Activated T-helper 2 cell treated with anti-CD3 and anti-CD28 coated beads, Interferon-gamma antibody, Interleukin-2, Interleukin-4, amounts not matched to agents 10 μg/mL and 5 μg/mL and 100 μg/mL, durations not matched to agents 14 hours and 24 hours and 36 hours (primary cell): ENCODE results near the gene OCA2. TPM values are rescaled to one million over a fixed set of nuclear protein-coding genes. Genes with fewer than 3 reads are reported as not detected.
"Not testable (repeated sequence)": the region's sequence is repeated elsewhere in the genome, so short reads cannot be mapped to it uniquely, and the experiment has no call there.

ENCODE experiments used
- DNase-seq: peaks from one replicate; pipeline ENCODE4 v3.0.0; 2021; ENCODE audit warnings: low spot score
- H3K27ac Mint-ChIP-seq: one replicate; pipeline ENCODE4 v1.8.0; 2021; ENCODE audit warnings: mixed read lengths
- H3K27me3 Mint-ChIP-seq: one replicate; pipeline ENCODE4 v1.8.0; 2021; ENCODE audit warnings: low read depth, mixed read lengths
- H3K36me3 Mint-ChIP-seq: one replicate; pipeline ENCODE4 v1.8.0; 2021; ENCODE audit warnings: low read depth, mixed read lengths
- H3K4me1 Mint-ChIP-seq: one replicate; pipeline ENCODE4 v1.8.0; 2021; ENCODE audit warnings: low read depth, mixed read lengths
- H3K4me3 Mint-ChIP-seq: one replicate; pipeline ENCODE4 v1.8.0; 2021; ENCODE audit warnings: low read depth, mild to moderate bottlenecking, moderate library complexity, mixed read lengths
- H3K9me3 Mint-ChIP-seq: one replicate; pipeline ENCODE4 v1.8.0; 2021; ENCODE audit warnings: mixed read lengths
- intact Hi-C: fragments of 100-400 bp; cut with micrococcal nuclease; formaldehyde crosslinking; loops from one replicate; pipeline ENCODE4 v1.15.1; 2023
- total RNA-seq: library from RNA; stranded (reverse); gene quantifications from 2 replicates; pipeline ENCODE4 v1.2.3, GENCODE V29; 2022

OCA2 gene
- total RNA-seq, 1 donor from 2014 or later, result not detected

- intact Hi-C loops, result no loop called here
- peaks cover 6% of the 10 kb centered on the region for H3K9me3 Mint-ChIP-seq
- H3K4me1 Mint-ChIP-seq, result no peaks in the 10 kb centered on the region
- no peak for DNase-seq
- H3K36me3 Mint-ChIP-seq, result no peaks in the 10 kb centered on the region
- H3K4me3 Mint-ChIP-seq, result no peak overlapping the region
- H3K27ac Mint-ChIP-seq, result no peak overlapping the region
- H3K27me3 Mint-ChIP-seq, result no peaks in the 10 kb centered on the region
Observed at GRCh38 chr15:27973886-27974285, 125.2 kb downstream of the OCA2 start.

DNA sequence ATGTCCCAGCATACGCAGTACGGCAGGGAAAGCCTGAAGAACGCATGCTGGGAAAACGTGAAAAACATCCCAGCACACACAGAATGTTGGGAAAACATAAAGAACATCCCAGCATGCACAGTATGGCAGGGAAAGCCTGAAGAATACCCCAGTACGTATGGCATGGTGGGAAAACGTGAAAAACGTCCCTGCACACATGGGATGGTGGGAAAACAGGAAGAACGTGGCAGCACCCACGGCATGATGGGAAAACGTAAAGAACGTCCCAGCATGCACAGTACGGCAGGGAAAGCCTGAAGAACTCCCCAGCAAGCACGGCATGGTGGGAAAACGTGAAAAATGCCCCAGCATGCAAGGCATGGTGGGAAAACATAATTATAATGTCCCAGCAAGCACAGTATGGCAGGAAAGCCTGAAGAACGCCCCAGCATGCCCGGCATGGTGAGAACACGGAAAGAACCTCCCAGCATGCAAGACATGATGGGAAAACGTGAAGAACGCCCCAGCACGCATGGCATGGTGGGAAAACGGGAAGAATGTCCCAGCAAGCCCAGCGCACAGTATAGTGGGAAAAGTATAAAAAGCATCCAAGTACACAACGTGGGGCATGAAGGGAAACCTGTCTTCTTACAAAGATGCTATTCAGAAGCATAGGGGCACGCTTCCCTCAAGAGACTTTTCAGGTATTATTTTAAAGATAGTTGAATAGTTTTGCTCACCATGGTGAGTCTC lies 128.3 kb downstream of the OCA2 start:
- Mint-ChIP-seq H3K4me1 (no peaks in the 10 kb centered on the region), H3K36me3 (no peaks in the 10 kb centered on the region), H3K27me3 (no peaks in the 10 kb centered on the region), H3K4me3 (no peak overlapping the region), H3K27ac (no peak overlapping the region), H3K9me3 (peaks cover 6% of the 10 kb centered on the region)
- no peak for DNase-seq
- intact Hi-C loops, result no loop called here

GRCh38 chr15:27967541-27967940 lies 131.6 kb downstream of the OCA2 start:
- no peaks in the 10 kb centered on the region for H3K4me1 Mint-ChIP-seq
- intact Hi-C loops, result no loop called here
- no peak for DNase-seq

GRCh38 chr15:27965546-27965945 lies 133.6 kb downstream of the OCA2 start:
- H3K36me3 Mint-ChIP-seq, result no peaks in the 10 kb centered on the region
- intact Hi-C loops, result no loop called here
- no peak overlapping the region for H3K27ac Mint-ChIP-seq
- H3K27me3 Mint-ChIP-seq, result no peaks in the 10 kb centered on the region
- peaks cover 6% of the 10 kb centered on the region for H3K9me3 Mint-ChIP-seq
- DNase-seq, result no peak
- H3K4me3 Mint-ChIP-seq, result no peak overlapping the region
- no peaks in the 10 kb centered on the region for H3K4me1 Mint-ChIP-seq

More at GRCh38 chr15:27967541-27967940, 131.6 kb downstream of the OCA2 start:
- Mint-ChIP-seq H3K9me3 (peaks cover 6% of the 10 kb centered on the region), H3K27me3 (no peaks in the 10 kb centered on the region), H3K4me3 (no peak overlapping the region), H3K27ac (no peak overlapping the region), H3K36me3 (no peaks in the 10 kb centered on the region)

- Mint-ChIP-seq H3K36me3 (no peaks in the 10 kb centered on the region), H3K4me1 (no peaks in the 10 kb centered on the region), H3K4me3 (no peak overlapping the region), H3K27ac (no peak overlapping the region), H3K9me3 (peaks cover 4% of the 10 kb centered on the region), H3K27me3 (no peaks in the 10 kb centered on the region)
- intact Hi-C loops, result no loop called here
- no peak for DNase-seq
Observed at GRCh38 chr15:27961801-27962200, 137.3 kb downstream of the OCA2 start.

GRCh38 chr15:27958911-27959578 lies 140.1 kb downstream of the OCA2 start:
- DNase-seq, result no peak
- no peak overlapping the region for H3K27ac Mint-ChIP-seq
- H3K4me3 Mint-ChIP-seq, result no peak overlapping the region
- intact Hi-C loops, result no loop called here
- H3K27me3 Mint-ChIP-seq, result no peaks in the 10 kb centered on the region
- peaks cover 4% of the 10 kb centered on the region for H3K9me3 Mint-ChIP-seq
- H3K36me3 Mint-ChIP-seq, result no peaks in the 10 kb centered on the region
- no peaks in the 10 kb centered on the region for H3K4me1 Mint-ChIP-seq

DNA sequence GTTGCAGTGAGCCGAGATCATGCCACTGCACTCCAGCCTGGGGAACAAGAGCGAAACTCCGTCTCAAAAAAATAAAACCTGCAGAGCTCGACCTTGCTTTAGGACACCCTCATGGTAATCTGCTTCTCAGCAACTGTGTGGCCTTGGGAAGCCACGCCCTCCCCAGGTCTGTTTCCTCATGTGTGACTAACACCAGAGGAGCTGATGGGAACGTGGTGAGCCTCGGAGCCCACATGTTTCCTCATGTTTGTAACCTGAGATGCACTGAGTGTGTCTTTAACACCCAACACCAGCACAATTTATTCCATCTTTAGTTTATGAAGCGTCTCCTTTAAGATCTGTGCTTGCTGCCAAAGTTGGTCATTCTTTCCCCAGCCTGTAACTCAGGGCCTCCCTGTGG lies 142.8 kb downstream of the OCA2 start:
- intact Hi-C loops, result no loop called here
- Mint-ChIP-seq H3K27me3 (no peaks in the 10 kb centered on the region), H3K9me3 (peaks cover 4% of the 10 kb centered on the region), H3K4me3 (no peak overlapping the region), H3K4me1 (no peaks in the 10 kb centered on the region), H3K36me3 (no peaks in the 10 kb centered on the region), H3K27ac (no peak overlapping the region)
- no peak for DNase-seq

DNA sequence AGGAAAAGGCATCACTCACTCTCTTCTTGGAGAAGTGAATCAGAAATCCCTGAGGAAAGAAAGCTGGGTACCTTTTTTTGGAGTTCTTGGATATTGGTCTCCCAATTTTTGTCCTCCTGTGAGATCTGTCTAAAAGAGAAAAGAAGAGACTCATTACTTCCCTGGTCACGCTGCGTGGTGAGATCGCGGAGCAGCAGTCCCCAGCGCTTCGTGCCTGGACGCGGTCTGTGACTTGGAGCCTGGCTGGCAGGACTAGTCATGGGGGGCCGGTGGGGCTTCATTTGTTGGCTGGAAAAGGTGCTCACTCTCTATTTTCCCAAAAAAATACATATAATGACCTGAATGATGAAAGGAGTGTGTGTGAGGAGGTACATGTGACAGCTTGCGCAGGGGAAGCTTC lies 144.0 kb downstream of the OCA2 start:
- Mint-ChIP-seq H3K9me3 (peaks cover 4% of the 10 kb centered on the region), H3K27ac (no peak overlapping the region), H3K4me1 (no peaks in the 10 kb centered on the region), H3K27me3 (no peaks in the 10 kb centered on the region), H3K36me3 (no peaks in the 10 kb centered on the region), H3K4me3 (no peak overlapping the region)
- intact Hi-C loops, result no loop called here
- DNase-seq, result no peak

GRCh38 chr15:27952593-27952992 lies 146.5 kb downstream of the OCA2 start:
- H3K4me1 Mint-ChIP-seq, DNase-seq, H3K4me3 Mint-ChIP-seq, H3K36me3 Mint-ChIP-seq, H3K9me3 Mint-ChIP-seq, intact Hi-C loops, H3K27ac Mint-ChIP-seq, H3K27me3 Mint-ChIP-seq: not testable (repeated sequence)

DNA sequence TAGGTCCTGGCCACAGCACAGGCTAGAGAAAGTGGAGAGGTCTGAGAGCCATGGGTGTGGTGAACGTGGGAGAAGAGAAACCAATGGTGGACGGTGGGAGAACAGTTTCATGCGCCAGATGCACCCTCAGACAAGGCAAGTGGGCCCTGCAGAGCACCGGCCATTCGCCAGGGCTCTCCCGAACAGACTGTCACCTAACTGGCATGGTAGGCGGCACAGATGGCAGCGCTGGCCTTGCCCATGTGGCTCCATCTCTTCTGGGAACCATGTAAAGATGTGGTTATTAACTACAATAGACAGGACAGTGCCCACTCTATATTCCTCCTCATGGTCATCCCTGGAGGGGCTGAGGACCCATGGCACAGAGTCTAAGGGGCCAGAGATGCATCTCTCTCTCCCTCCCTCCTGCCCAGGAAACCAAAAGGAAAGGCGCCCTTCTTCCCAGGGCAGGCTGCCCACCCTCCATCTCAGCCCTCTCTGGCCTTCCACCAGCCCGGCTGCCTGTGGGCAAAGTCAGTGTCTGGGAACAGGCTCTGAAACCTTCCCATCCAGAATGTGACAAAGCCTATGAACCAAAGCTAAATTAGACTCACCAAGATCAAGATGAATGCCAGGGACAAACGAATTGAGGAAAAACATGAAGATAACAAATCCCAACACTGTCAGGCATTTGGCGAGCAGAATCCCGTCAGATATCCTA lies 147.8 kb downstream of the OCA2 start:
- no peak overlapping the region for H3K27ac Mint-ChIP-seq
- no peaks in the 10 kb centered on the region for H3K36me3 Mint-ChIP-seq

GRCh38 chr15:27949089-27949488 lies 150.0 kb downstream of the OCA2 start:
- H3K4me3 Mint-ChIP-seq, result no peak overlapping the region
- H3K9me3 Mint-ChIP-seq, result no peaks in the 10 kb centered on the region
- no peak for DNase-seq
- no peaks in the 10 kb centered on the region for H3K27me3 Mint-ChIP-seq
- no peaks in the 10 kb centered on the region for H3K36me3 Mint-ChIP-seq
- intact Hi-C loops, result no loop called here
- H3K4me1 Mint-ChIP-seq, result no peaks in the 10 kb centered on the region
- H3K27ac Mint-ChIP-seq, result no peak overlapping the region

More for the DNA sequence above, 147.8 kb downstream of the OCA2 start:
- H3K4me3 Mint-ChIP-seq, result no peak overlapping the region
- H3K27me3 Mint-ChIP-seq, result no peaks in the 10 kb centered on the region
- H3K4me1 Mint-ChIP-seq, result no peaks in the 10 kb centered on the region
- DNase-seq, result no peak
- no peaks in the 10 kb centered on the region for H3K9me3 Mint-ChIP-seq
- intact Hi-C loops, result no loop called here

DNA sequence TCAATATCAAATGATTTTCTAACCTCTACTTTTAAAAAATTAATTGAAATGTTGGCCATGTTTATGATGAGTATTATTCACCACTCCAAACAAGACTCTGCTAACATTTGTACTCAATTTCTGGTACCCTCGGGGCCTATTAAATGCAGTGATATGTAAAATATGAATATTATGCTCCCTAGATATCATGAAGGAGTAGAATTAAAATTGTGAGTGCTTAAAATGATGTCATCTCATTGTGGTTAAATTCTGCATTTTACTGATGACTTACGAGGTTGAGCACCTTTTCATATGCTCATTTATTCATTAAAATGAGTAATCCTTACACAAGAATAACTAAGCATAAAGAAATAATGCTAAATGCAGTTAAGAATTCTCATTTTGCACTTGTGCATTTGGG lies 159.9 kb downstream of the OCA2 start:
- H3K4me3 Mint-ChIP-seq, result no peak overlapping the region
- H3K9me3 Mint-ChIP-seq, result peaks cover 10% of the 10 kb centered on the region
- no peaks in the 10 kb centered on the region for H3K27me3 Mint-ChIP-seq
- no peak overlapping the region for H3K27ac Mint-ChIP-seq
- DNase-seq, result no peak
- intact Hi-C loops, result no loop called here
- no peaks in the 10 kb centered on the region for H3K4me1 Mint-ChIP-seq
- no peaks in the 10 kb centered on the region for H3K36me3 Mint-ChIP-seq

DNA sequence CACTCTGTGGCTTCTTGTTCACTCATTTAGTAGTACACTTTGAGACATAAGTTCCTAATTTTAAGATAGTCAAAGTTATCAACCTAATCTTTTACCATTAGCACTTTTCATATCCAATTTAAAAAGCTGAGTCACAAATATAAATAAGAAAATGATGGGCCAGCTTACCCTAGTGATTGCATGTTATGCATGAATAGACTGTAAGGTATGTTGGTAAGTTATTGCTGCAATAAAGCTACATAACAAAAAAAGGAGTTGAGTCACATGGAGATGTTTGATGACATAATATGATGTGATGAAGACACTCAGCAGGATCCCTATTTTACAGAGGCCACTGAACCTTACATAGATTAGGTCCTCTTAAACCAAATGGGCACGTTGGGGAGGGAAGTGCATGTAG lies 161.3 kb downstream of the OCA2 start:
- DNase-seq, result no peak
- intact Hi-C loops, result no loop called here
- no peaks in the 10 kb centered on the region for H3K36me3 Mint-ChIP-seq

More for the DNA sequence above, 161.3 kb downstream of the OCA2 start:
- H3K27ac Mint-ChIP-seq, result no peak overlapping the region
- H3K27me3 Mint-ChIP-seq, result no peaks in the 10 kb centered on the region
- peaks cover 18% of the 10 kb centered on the region for H3K9me3 Mint-ChIP-seq
- H3K4me3 Mint-ChIP-seq, result no peak overlapping the region
- no peaks in the 10 kb centered on the region for H3K4me1 Mint-ChIP-seq
